ENCODE data around the gene MVB12B.

- no peak for TF ChIP-seq EP300 (IDR thresholded peaks at IDR 0.05; ENCODE audit: borderline replicate concordance)
- no peak for TF ChIP-seq FOXM1 (IDR thresholded peaks at IDR 0.05; ENCODE audit: borderline replicate concordance, low read depth)
- no peak for TF ChIP-seq TCF12 (IDR thresholded peaks at IDR 0.05; ENCODE audit: low read depth)
These were observed 49.9 kb downstream of the MVB12B start for GRCh38 chr9:126376311-126377175.

All from Ishikawa (cell line).